Measurements from ENCODE around the gene B4GAT1.

GRCh38 chr11:66346476-66347424 is 679 bp downstream of the B4GAT1 start:
- TF ChIP-seq POLR2AphosphoS5 (IDR thresholded peaks at IDR 0.05) (no peak), CTCF (IDR thresholded peaks at IDR 0.05) (no peak), POLR2A (IDR thresholded peaks at IDR 0.05) (no peak), EP300 (IDR thresholded peaks at IDR 0.05) (no peak)

All from upper lobe of left lung (tissue), 4 donors.